GM18520 (cell line): ENCODE data around the gene RNU6-9.
"Not testable (repeated sequence)": the region's sequence is repeated elsewhere in the genome, so short reads cannot be mapped to it uniquely, and the experiment has no call there.

ENCODE experiments used
- ATAC-seq: cut with Tn5 transposase; IDR thresholded peaks from one replicate; pipeline ENCODE4 v1.9.1; 2021; ENCODE audit not compliant: unreplicated experiment

The RNU6-9 gene

GRCh38 chr19:892894-893689 is at the start of gene RNU6-9, which contains the start of gene MED16:
TSS of gene RNU6-9 (plus strand) at chr19:893484.
TSS of gene MED16 (minus strand) at chr19:893187. CDS start at chr19:891131, 2,056 bp downstream.
- peak; percentile 77 for ATAC-seq

GRCh38 chr19:843836-844545 is 49.3 kb upstream of the RNU6-9 start:
- no peak for ATAC-seq

GRCh38 chr19:844546-844971 is 48.7 kb upstream of the RNU6-9 start:
- no peak for ATAC-seq

GRCh38 chr19:845707-846521 is 47.4 kb upstream of the RNU6-9 start:
- no peak for ATAC-seq

- no peak for ATAC-seq
Measured at GRCh38 chr19:848386-848921, 44.8 kb upstream of the RNU6-9 start.

GRCh38 chr19:849195-849594 is 44.1 kb upstream of the RNU6-9 start:
- ATAC-seq: not testable (repeated sequence)

GRCh38 chr19:850221-850978 is 42.9 kb upstream of the RNU6-9 start:
- no peak for ATAC-seq

GRCh38 chr19:850979-851335 is 42.3 kb upstream of the RNU6-9 start:
- ATAC-seq: no peak

- ATAC-seq: no peak
Measured at GRCh38 chr19:852136-853013, 40.9 kb upstream of the RNU6-9 start, which contains the start of gene ELANE. TSS of gene ELANE (plus strand) at chr19:852303. CDS start at chr19:852329, 26 bp downstream.

GRCh38 chr19:853014-853585 is 40.2 kb upstream of the RNU6-9 start:
- no peak for ATAC-seq

GRCh38 chr19:853614-854220 is 39.6 kb upstream of the RNU6-9 start:
- ATAC-seq: not testable (repeated sequence)

GRCh38 chr19:854549-854948 is 38.7 kb upstream of the RNU6-9 start:
- ATAC-seq: no peak

- ATAC-seq: no peak
Measured at GRCh38 chr19:855142-855541, 38.1 kb upstream of the RNU6-9 start.

- ATAC-seq: no peak
Measured at GRCh38 chr19:855566-856120, 37.6 kb upstream of the RNU6-9 start.

GRCh38 chr19:858284-858683 is 35.0 kb upstream of the RNU6-9 start:
- ATAC-seq: no peak

GRCh38 chr19:858868-859843 is 34.1 kb upstream of the RNU6-9 start, which contains the start of gene CFD:
TSS of gene CFD (plus strand) at chr19:859664. CDS start at chr19:859690, 26 bp downstream.
- no peak for ATAC-seq
